DMS114 treated with DMSO at 0.1 percent for 48 hours (cell line): ENCODE results near the gene ALDH16A1.
A peak's percentile ranks its signal among the peaks of the same experiment; 100 is the strongest.
"Not testable (repeated sequence)": the region's sequence is repeated elsewhere in the genome, so short reads cannot be mapped to it uniquely, and the experiment has no call there.

Source experiments
- DNase-seq: peaks from one replicate; lab custom pipeline; 2025; ENCODE audit not compliant: unreplicated experiment; lab: John Stamatoyannopoulos, UW

Gene ALDH16A1

DNA sequence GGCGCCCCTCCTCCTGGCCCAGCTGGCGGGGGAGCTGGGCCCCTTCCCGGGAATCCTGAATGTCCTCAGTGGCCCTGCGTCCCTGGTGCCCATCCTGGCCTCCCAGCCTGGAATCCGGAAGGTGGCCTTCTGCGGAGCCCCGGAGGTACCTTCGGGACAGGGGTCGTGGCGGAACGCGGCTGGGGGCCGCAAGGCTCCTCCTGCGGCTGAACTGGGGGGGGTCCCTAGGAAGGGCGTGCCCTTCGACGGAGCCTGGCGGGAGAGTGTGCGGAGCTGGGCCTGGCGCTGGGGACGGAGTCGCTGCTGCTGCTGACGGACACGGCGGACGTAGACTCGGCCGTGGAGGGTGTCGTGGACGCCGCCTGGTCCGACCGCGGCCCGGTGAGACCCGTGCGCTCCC lies 8.6 kb downstream of the ALDH16A1 start:
- DNase-seq: no peak

DNA sequence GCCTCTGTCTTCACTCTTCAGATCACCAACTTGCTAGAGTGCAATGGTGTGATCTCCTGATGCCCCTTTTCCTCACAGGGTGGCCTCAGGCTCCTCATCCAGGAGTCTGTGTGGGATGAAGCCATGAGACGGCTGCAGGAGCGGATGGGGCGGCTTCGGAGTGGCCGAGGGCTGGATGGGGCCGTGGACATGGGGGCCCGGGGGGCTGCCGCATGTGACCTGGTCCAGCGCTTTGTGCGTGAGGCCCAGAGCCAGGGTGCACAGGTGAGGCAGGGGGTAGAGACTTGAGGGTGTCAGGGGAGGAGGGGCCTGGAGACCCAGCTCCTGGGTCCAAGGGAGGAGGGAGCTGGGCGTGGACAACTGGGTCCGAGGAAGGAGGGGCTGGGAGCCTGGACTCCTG lies 9.5 kb downstream of the ALDH16A1 start:
- DNase-seq: no peak

DNA sequence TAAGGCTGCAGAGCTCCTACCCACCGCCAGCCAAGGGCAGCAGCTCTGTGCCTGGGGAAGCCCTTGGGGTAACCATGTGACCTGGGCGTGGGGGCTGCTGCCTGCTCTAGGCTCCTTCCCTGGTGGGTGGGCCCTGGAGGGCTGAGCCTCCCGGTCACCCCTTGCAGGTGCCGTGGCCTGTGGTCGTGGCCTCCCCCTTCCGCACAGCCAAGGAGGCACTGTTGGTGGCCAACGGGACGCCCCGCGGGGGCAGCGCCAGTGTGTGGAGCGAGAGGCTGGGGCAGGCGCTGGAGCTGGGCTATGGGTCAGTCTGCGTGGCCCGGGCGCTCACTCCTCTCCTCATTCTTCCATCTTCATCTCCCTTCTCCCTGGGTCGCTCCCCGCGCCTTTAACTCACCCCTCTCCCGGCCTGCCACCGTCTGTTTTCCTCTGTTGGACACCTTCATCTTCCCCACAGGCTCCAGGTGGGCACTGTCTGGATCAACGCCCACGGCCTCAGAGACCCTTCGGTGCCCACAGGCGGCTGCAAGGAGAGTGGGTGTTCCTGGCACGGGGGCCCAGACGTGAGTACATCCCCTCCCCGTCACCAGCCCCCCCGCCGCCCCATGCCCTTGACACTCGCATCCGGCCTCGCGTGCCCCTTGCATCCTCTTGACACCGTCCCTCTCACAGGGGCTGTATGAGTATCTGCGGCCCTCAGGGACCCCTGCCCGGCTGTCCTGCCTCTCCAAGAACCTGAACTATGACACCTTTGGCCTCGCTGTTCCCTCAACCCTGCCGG lies 11.1 kb downstream of the ALDH16A1 start:
- no peak for DNase-seq

DNA sequence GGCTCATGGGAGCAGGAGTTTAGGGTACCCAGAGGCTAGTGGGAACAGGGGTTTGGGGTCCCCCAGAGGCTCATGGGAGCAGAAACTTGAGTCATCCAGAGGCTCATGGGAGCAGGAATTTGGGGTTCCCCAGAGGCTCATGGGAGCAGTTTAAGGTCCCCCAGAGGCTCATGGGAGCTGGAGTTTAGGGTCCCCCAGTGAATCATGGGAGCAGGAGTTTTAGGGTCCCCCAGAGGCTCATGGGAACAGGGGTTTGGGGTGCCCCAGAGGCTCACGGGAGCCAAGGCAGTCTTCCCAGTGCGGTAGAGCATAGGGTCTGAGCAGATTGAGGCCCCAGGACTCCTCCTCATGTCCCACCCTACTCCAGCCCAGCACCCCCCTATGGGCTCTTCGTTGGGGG lies 12.3 kb downstream of the ALDH16A1 start:
- DNase-seq: no peak

DNA sequence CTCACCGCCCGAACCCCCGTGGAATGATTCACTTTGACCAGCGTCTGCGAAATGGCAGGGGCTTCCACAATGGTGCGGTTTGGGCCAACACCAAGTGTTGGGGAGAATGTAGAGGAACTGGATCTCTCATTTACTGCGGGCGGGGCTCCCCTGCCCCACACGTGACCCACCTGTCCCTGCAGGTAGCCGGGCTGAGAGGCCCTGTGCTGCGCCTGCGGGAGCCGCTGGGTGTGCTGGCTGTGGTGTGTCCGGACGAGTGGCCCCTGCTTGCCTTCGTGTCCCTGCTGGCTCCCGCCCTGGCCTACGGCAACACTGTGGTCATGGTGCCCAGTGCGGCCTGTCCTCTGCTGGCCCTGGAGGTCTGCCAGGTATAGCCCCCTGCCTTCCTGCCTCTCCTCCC lies 15.2 kb downstream of the ALDH16A1 start:
- no peak for DNase-seq

DNA sequence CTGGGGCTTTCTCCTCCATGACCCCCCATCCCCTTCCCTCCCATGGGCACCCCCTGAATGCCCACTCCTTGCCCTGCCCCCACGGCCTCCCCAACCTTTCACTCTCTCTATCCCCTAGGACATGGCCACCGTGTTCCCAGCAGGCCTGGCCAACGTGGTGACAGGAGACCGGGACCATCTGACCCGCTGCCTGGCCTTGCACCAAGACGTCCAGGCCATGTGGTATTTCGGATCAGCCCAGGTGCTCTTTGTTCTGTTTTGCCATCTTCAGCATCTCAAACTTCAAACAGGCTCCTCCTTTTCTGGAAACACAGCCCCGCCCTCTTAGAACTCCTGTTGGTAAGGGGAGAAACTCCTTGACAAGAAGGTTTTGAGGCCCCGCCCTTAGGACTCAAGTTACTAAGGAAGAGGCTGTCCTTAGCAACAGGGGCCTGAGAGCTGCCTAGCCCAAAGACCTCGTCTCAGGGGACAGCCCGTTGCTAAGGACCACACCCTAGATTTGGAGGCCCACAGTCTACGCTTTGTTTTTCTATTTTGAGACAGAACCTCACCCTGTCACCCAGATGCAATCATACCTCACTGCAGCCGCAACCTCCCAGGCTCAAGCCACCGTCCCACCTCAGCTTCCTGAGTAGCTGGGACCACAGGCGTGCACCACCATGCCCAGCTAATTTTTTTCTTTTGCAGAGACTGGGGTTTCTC lies 15.9 kb downstream of the ALDH16A1 start:
- DNase-seq: no peak

DNA sequence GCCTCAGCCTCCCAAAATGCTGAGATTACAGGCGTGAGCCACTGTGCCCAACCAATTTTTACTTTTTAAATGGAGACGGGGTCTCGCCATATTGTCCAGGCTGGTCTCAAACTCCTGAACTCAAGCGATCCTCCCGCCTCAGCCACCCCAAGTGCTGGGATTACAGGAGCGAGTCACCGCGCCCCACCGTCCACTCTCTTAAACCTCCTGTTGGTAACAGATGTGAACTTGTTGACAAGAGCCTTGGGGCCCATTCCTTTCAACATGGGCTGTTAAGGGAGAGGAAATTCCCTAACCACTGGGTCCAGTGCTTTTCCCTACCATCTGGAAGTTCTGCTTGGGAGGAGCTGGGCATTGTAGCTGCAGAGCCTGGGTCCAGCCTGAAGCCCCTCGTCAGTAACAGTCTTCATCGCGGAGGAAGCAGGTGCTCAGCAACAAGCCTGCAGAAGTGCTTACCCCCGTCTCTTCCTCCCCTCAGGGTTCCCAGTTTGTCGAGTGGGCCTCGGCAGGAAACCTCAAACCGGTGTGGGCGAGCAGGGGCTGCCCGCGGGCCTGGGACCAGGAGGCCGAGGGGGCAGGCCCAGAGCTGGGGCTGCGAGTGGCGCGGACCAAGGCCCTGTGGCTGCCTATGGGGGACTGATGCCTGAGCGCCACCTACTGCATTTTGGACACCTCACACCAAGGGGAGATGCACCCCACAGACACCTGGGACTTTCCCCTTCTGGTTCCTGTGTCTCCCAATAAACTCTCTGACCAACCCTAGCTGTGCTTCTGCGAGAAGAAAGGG lies 17.0 kb downstream of the ALDH16A1 start:
- no peak for DNase-seq

DNA sequence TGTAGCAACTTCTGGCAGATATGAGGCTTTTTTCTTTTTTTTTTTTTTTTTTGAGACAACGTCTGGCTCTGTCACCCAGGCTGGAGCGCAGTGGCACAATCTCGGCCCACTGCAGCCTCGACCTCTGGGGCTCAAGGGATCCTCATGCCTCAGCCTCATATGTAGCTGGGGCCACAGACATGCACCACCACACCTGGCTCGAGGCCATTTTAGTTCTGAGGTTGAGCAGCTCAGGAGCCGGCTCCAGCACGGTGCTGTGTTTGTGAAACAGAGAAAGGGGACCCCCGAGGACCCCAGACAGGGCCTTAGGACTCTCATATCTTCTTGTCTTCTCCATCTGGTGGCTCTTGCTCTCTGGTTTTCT lies 17.6 kb downstream of the ALDH16A1 start:
- DNase-seq: no peak

DNA sequence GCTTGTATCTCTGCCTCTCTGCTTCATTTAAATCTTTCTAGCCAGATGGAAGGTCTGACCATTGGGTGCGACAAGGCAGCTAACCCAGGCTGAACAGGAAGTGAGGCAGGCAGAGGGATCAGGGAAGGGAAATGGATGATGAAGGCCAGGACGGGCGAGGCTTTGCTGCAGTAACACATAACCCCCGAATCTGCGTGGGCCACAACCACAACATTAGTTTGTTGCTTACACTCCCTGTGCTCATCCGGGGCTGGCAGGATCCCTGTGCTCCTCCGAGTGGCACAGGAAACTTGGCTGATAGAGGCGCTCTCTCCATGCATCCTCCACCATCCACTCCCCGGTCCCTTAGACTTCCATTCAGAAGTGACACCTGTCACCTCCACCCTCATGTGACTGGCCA lies 19.9 kb downstream of the ALDH16A1 start:
- DNase-seq: no peak

DNA sequence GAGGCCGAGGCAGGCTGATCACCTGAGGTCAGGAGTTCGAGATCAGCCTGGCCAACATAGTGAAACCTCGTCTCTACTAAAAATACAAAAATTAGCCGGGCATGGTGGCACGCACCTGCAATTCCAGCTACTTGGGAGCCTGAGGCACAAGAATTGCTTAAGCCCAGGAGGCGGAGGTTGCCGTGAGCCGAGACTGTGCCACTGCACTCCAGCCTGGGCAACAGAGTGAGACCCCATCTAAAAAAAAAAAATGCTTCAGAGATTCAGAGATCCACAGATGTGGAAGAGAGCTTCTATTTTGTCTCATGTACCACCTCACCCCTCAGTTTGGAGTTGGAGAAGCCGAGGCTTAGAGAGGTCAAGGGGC lies 20.5 kb downstream of the ALDH16A1 start:
- not testable (repeated sequence) for DNase-seq

DNA sequence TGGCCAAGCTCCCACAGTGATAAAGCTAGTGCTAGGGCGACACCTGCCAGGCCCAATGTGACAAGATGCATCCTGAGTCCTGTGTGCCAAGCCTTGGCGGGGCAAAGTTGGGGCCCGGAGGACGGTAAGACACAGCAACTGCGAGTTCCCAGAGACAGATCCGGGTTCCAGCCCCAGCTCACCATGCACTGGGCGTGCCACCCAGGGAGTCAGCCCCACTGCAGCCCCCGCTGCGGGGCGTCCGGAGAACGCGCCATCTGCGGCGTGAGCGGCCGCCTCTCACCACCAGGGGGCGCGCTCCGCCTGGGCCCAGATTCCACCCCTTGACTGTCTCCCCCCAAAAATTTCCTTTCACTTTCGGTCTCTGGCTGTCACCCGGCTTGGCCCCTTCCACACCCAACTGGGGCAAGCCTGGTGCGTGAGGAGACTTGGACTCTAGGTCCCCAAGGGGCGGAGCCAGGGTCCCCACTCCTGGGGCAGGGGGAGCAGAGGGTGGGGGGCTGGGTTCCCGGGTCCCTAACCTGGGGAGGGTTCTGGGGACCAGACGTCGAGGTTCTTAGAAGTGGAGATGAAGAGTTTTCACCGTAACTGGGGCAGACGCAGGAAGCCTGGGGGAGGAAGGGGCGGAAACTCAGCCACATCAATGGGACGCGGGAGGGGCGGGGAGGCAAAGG lies 21.0 kb downstream of the ALDH16A1 start, which contains the start of gene FLT3LG:
FLT3LG (plus strand) TSS at position 348 of the 674 bp plus-strand sequence. CDS start 425 bp downstream, outside the sequence.
- no peak for DNase-seq

DNA sequence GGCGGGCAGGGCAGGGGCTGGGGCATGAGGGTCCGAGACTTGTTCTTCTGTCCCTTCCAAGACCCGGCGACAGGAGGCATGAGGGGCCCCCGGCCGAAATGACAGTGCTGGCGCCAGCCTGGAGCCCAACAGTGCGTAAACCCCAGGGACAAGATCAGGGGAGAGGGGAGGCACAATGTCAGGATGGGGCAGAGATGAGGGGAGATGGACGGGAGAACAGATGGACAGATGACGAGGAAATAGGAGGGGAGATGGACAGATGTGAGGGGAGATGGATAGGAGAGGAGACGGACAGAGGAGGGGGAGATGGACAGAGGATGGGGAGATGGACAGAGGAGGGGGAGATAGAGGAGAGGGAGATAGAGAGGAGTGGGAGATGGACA lies 21.5 kb downstream of the ALDH16A1 start:
- DNase-seq: no peak

DNA sequence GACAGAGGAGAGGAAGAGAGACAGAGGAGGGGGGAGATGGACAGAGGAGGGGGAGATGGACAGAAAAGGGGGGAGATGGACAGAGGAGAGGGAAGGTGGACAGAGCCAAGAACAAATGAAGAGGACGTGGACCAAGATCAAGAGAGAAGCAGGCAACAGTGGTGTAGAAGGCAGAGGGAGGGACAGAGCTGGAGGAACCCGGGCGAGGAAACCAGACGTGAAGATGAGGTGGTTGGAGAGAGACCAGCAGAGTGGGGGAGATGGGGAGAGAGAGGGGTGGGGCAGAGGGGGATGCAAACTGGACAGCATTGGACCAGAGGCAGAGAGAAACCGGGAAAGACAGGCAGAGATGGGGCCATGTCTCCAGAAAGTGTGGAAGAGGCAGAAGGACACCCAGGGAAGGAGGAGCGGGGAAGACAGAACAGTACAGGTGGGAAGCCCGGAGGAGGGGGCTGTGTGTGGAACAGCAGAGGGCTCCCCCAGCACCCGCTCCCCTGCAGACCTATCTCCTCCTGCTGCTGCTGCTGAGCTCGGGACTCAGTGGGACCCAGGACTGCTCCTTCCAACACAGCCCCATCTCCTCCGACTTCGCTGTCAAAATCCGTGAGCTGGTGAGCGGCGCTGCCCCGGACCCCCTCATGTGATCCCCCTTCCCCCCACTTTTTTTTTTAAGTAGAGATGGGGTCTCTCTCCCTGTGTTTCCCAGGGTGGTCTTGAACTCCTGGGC lies 22.3 kb downstream of the ALDH16A1 start:
- DNase-seq: no peak

DNA sequence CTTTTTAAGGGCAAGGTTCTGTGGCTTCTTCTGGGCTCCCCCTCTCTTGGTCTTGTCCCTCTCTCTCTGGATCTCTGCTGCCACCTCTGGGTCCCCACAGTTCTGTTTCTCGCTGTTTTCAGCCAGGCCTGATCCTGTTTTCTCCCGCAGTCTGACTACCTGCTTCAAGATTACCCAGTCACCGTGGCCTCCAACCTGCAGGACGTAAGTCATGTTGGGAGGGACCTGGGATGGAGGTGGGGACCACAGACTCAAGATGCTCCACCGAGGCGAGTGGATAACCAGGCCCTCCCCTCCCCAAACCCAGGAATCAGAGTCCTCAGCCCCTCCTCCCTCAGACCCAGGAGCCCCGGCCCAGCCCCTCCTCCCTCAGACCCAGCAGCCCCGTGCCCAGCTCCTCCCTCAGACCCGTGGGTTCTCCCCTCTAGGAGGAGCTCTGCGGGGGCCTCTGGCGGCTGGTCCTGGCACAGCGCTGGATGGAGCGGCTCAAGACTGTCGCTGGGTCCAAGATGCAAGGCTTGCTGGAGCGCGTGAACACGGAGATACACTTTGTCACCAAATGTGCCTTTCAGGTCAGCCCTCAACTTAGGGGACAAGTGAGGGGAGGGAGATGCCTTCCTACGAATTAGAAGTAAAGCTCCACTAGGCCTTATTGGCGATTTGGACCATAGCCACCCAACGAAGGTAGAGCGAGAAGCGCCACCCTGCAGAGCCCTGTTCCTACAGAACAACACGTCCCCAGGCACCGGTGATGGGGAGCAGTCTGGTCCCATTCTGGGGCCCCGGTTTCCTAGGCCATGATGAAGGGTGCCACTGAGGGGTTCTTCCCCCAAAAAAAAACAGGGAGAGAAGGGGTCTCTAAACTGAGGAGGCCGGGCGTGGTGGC lies 23.2 kb downstream of the ALDH16A1 start:
- peak; percentile 33 for DNase-seq

DNA sequence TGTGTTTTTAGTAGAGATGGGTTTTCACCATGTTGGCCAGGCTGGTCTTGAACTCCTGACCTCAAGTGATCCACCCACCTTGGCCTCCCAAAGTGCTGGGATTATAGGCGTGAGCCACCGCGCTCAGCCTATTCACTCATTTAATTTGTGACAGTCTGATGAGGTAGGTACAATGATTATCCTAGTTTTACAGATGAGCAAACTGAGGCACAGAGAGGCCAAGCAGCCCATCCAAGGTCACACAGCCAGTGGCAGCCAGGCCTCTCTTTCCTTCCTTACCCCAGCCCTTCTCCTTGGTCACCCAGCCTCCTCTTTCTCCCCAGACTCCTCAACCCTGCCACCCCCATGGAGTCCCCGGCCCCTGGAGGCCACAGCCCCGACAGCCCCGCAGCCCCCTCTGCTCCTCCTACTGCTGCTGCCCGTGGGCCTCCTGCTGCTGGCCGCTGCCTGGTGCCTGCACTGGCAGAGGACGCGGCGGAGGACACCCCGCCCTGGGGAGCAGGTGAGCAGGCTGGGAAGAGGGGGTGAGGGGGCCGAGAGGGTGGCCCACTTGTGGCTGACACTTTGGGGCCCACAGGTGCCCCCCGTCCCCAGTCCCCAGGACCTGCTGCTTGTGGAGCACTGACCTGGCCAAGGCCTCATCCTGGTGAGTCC lies 27.1 kb downstream of the ALDH16A1 start:
- no peak for DNase-seq

DNA sequence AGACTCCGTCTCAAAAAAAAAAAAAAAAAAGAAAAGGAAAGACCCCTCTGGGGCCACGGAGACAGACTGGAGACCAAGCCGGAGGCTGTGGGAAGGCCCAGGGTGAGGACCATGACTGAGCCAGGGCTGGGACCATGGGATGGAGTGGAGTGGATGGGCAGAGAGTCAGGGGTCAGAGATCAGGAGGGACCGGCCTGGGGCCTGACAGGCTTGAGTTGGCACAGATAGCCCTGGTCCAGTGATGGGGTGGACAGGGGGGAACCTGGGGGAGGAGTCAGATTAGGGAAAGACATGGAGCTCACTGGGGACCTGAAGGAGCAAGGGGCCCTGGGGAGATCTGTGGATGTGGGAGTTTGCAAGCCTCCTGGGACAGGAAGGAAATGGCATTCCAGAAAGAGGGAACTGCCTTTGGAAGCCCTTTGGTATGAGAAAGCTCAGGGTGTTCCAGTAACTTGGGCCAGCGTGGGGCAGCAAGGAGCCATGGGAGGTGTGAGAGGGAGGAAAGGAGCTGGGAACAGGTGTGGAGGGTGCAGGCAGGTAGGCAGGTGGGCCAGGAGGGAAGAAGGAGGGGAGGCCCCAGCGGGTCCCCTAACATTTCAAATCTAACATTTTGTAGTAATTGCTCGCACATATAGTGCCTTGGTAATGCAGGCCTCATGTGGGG lies 28.1 kb downstream of the ALDH16A1 start:
- no peak for DNase-seq

DNA sequence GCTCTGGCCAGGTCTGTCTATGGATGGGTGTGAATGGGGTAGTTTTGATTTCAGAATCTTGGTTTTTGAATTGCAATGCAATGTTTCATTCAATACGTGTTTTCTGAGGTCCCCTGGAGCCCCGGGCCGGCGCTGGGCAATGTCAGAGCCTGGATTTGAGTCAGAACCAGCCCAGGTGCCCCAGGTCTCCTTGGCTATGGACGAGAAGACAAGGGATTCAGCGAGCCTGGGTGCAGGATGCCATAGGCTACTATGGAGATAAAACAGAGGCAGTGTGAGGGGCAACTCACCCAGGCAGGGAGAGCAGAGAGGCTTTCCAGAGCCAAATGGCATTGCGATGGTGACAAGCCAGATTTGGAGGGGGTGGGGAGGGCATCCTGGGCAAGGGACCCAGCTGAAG lies 33.2 kb downstream of the ALDH16A1 start:
- no peak for DNase-seq

DNA sequence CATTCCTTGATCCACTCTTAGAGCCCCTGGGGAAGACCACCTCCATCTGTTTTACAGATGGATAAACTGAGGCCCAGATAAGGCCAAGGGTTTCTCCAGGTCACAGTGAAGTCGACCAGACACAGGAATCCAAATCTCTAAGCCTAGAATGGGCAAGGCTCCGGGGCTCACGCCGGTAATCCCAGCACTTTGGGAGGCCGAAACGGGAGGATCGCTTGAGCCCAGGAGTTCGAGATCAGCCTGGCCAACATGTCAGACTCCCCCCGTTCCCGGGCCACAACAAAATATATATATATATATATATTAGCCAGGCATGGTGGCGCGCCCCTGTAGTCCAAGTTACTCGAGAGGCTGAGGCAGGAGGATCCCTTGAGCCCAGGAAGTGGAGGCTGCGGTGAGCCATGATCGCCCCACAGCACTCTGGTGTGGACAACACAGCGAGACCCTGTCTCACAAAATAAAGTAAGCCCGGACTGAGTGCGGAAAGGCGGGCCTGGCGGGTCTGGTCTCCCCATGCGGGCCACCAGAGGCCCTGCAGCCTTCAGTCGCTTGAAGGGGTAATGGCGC lies 33.8 kb downstream of the ALDH16A1 start:
- DNase-seq: no peak
